WTC11 (cell line): Measurements from ENCODE around the gene CXCL8.

ENCODE experiments used
- CTCF ChIP-seq: fragments of 200-600 bp; IDR thresholded peaks from 2 replicates; pipeline ENCODE4 v1.8.0; 2022; ENCODE audit warnings: antibody characterized with exemption
- E2F1 ChIP-seq: sonication (generic); formaldehyde crosslinking; IDR thresholded peaks from 2 replicates; pipeline ENCODE4 v1.8.0; 2022; ENCODE audit warnings: mild to moderate bottlenecking, missing genetic modification reagents
- JUN ChIP-seq: sonication (generic); formaldehyde crosslinking; IDR thresholded peaks from 2 replicates; pipeline ENCODE4 v1.8.0; 2023; ENCODE audit warnings: mild to moderate bottlenecking, missing genetic modification reagents
- MAX ChIP-seq: sonication (generic); formaldehyde crosslinking; IDR thresholded peaks from 2 replicates; pipeline ENCODE4 v1.8.0; 2022; ENCODE audit warnings: mild to moderate bottlenecking, missing genetic modification reagents
- NFYB ChIP-seq: sonication (generic); formaldehyde crosslinking; conservative IDR thresholded peaks from 2 replicates; pipeline ENCODE4 v1.8.0; 2022; ENCODE audit warnings: low read depth, missing genetic modification reagents
- NR2C2 ChIP-seq: sonication (generic); formaldehyde crosslinking; IDR thresholded peaks from 2 replicates; pipeline ENCODE4 v1.8.0; 2022; ENCODE audit warnings: mild to moderate bottlenecking, missing genetic modification reagents
- RELA ChIP-seq: sonication (generic); formaldehyde crosslinking; IDR thresholded peaks from 2 replicates; pipeline ENCODE4 v1.8.1; 2022; ENCODE audit warnings: missing genetic modification reagents, mild to moderate bottlenecking, borderline replicate concordance
- SP1 ChIP-seq: sonication (generic); formaldehyde crosslinking; conservative IDR thresholded peaks from 2 replicates; pipeline ENCODE4 v1.8.1; 2022; ENCODE audit warnings: missing genetic modification reagents
- TEAD4 ChIP-seq: sonication (generic); formaldehyde crosslinking; IDR thresholded peaks from 2 replicates; pipeline ENCODE4 v1.8.0; 2022; ENCODE audit warnings: mild to moderate bottlenecking, missing genetic modification reagents
- USF1 ChIP-seq: sonication (generic); formaldehyde crosslinking; IDR thresholded peaks from 2 replicates; pipeline ENCODE4 v1.8.0; 2022; ENCODE audit warnings: mild to moderate bottlenecking, missing genetic modification reagents
- ZNF281 ChIP-seq: sonication (generic); formaldehyde crosslinking; IDR thresholded peaks from 2 replicates; pipeline ENCODE4 v1.8.0; 2023; ENCODE audit warnings: mild to moderate bottlenecking, missing genetic modification reagents
- TF ChIP-seq, protein P1 (sequence below): sonication (generic); formaldehyde crosslinking; IDR thresholded peaks from 2 replicates; pipeline ENCODE4 v1.8.1; 2023; ENCODE audit warnings: mild to moderate bottlenecking, missing genetic modification reagents, moderate library complexity

DNA sequence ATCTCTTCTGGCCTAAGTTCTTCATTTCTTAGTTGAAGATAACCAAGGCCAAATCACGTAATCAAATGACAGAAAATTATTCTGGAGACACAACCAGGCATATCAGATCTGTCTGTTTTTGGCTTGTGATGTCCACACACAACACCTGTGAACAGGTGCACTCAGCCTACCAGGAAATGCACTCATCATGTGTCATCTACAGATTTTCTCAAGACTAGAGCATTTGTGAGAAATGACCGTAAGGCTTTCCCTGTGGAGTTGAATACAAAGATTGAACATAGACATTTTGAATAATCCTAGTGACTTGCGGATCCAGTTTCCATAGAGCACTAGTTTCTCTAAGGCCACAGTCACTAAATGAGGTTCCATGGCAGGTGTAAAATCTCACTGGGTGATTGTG is 26.7 kb upstream of the CXCL8 start:
- no peak for TF ChIP-seq ZNF281
- TF ChIP-seq CTCF: no peak
- TF ChIP-seq E2F1 (CRISPR knock-in tag): no peak
- no peak for TF ChIP-seq JUN (CRISPR knock-in tag)
- TF ChIP-seq NR2C2 (CRISPR knock-in tag): no peak
- no peak for TF ChIP-seq NFYB
- TF ChIP-seq MAX: no peak
- TF ChIP-seq USF1 (CRISPR knock-in tag): no peak
- TF ChIP-seq SP1: no peak
- no peak for TF ChIP-seq TEAD4 (CRISPR knock-in tag)
- TF ChIP-seq, protein P1, sequence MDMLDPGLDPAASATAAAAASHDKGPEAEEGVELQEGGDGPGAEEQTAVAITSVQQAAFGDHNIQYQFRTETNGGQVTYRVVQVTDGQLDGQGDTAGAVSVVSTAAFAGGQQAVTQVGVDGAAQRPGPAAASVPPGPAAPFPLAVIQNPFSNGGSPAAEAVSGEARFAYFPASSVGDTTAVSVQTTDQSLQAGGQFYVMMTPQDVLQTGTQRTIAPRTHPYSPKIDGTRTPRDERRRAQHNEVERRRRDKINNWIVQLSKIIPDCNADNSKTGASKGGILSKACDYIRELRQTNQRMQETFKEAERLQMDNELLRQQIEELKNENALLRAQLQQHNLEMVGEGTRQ (CRISPR knock-in tag): no peak
- TF ChIP-seq RELA (CRISPR knock-in tag): no peak
